GM18526 (cell line): ENCODE results near the gene HOXA6.

Experiments
- POLR2A ChIP-seq: IDR thresholded peaks from 3 replicates; pipeline ENCODE4 v1.6.1; 2011; ENCODE audit not compliant: insufficient read length; ENCODE audit errors: extremely low read depth

The HOXA6 gene

GRCh38 chr7:27170426-27171324, 23.1 kb upstream of the HOXA6 start:
- no peak for TF ChIP-seq POLR2A

DNA sequence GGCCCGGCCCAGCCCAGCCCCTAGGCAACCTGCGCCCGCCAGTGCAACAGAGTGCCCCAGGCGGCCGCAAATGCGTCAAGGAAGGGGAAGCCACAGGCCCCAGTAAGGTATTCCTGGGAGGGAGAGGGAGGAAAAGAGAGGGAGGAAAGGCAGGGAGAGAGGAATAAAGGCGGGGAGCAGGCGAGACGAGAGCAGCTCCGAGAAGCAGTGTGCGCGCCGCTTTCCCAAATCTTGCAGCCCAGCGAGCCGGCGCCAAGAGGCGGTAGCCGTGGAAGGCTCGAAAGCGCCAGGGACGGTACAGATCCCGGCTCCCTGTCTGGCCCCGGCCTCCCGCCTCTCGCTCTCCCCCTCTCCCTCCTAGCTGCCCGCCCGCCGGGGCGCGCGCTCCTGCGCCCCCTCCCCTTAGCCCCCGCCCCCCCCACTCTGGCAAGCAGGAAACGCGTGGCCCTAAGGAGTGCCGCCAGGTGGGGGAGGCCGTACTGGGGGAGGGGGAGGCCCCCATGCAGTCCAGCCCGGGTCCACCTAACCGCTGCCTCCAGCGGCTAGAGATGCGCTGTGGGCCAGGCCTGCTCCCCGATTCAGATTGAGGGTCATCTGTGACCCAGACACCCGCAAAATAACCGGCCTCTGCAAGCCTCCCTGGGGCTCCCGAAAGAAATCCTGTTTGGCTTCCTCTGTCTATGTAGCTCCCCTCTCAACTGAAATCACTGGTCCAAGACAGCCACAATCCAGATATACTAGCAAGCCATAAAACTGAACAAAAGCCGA, 22.3 kb upstream of the HOXA6 start:
- no peak for TF ChIP-seq POLR2A

- TF ChIP-seq POLR2A = no peak
Observed at GRCh38 chr7:27168265-27168947, 20.8 kb upstream of the HOXA6 start.

- TF ChIP-seq POLR2A = no peak
Observed at GRCh38 chr7:27167916-27168264, 20.3 kb upstream of the HOXA6 start.

DNA sequence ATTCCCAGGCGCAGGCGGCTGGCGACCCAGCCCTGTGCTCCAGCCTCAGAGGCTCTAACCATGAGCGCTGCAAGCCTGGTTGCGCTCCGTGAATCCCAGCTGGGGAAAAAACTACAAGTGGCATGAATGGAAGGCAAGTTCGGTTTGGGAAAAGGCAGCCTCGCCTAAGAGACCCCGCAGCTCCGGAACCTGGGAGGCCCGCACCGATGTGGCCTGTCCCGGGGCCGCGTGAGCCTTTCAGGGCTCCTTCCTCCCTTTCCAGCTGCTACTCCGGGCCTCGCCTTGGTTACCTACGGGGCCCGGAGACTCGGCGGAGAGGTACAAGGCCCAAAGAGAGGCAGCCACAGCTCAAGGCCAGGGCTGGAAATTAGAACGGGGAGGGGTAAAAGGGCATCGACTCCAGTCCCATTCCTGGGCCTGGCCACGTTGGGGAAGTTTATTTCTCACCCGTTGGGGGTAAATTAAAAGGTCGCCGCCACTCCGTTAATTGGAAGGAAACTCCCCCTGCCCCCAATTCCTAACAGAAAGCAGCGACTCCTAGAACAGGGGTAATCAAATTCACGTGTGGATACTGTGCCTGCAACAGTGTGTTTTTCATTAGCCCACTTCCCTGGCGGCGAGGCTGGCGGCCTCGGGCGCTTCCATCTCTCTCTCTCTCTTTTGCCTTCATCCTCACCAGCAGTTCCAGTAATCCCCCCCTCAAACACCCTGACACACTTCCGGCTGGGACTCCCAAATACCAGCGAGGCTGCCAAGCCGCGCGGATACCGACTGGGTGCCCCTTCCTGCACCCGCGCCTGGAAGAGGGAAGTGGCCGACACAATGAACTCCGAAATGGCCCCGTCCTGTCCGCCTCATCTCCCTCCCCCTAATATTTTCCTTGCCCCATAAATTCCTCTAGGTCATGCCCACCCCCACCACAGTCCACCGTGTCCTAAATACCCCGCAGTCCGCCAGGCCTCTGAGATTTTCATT, 19.2 kb upstream of the HOXA6 start:
- TF ChIP-seq POLR2A = no peak

- TF ChIP-seq POLR2A = no peak
Observed at GRCh38 chr7:27165996-27166530, 18.5 kb upstream of the HOXA6 start.

GRCh38 chr7:27165089-27165995, 17.8 kb upstream of the HOXA6 start, which contains the start of gene HOXA9:
Gene HOXA9, minus strand, starts transcription at chr7:27165537. Its CDS starts 80 bp downstream, at chr7:27165457.
- TF ChIP-seq POLR2A = no peak

DNA sequence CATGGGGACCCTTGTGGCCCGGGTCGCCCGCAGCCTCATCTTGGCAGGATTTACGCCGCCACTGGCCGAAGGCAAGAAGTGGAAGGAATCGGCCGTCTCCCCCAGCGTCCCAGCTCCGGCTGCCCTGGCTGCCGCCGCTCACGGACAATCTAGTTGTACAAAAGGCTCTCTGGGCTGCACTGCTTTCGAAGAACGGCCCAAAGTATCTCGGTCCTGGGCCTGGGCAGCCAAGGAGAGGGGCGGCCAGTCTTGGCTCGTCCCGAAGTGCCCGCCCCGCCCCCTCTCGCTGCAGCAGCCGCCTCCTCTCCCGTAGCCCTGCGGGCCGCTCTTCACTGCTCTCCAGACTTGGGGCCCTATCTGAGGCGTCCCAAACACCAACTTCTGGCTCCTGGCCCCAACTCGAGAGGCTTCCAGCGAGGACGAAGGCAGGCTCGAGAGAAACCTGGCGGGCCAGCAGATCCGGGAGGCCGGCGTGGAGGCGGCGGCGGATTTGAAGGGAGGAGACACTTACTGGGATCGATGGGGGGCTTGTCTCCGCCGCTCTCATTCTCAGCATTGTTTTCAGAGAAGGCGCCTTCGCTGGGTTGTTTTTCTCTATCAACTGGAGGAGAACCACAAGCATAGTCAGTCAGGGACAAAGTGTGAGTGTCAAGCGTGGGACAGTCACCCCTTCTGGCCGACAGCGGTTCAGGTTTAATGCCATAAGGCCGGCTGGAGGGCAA, 17.0 kb upstream of the HOXA6 start:
- TF ChIP-seq POLR2A = no peak

GRCh38 chr7:27164045-27164366, 16.4 kb upstream of the HOXA6 start:
- no peak for TF ChIP-seq POLR2A

DNA sequence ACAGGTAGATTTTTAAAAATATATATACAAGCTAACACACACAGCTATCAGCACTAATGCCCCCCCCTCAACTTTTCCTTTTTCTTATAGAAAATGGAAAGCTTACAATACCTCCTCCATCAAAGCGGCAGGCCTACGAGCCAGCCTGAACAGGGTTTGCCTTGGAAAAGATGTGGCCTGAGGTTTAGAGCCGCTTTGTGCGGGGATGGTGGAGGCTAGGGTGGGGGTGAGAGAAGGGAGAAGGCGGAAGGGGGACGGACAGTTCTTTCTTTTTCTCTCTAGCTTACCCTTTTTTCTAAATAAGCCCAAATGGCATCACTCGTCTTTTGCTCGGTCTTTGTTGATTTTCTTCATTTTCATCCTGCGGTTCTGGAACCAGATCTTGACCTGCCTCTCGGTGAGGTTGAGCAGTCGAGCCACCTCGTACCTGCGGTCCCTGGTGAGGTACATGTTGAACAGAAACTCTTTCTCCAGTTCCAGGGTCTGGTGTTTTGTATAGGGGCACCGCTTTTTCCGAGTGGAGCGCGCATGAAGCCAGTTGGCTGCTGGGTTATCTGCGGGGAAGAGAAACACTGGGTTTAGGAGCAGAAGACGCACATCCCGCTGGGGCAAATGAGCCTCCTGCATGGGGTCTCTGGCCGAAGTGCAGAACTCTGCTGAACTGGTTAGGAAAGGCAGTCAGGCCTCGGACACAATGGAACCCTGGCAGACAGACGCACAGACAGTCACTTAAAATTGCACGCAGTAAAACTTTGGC, 15.9 kb upstream of the HOXA6 start:
- TF ChIP-seq POLR2A = no peak

- TF ChIP-seq POLR2A = no peak
Observed at GRCh38 chr7:27162561-27163287, 15.2 kb upstream of the HOXA6 start.
